ENCODE data around the gene TENM4.

Gene TENM4

GRCh38 chr11:79074547-79074946, 366.3 kb downstream of the TENM4 start:
- no peak overlapping the region for H3K4me2 ChIP-seq (ENCODE audit: insufficient read depth, low read length)
- no peaks in the 10 kb centered on the region for H3K4me1 ChIP-seq (ENCODE audit: insufficient read depth, low read length)
- no peak for DNase-seq
- H4K20me1 ChIP-seq (ENCODE audit: insufficient read depth, low read length) = no peaks in the 10 kb centered on the region
- H2AFZ ChIP-seq (ENCODE audit: low read depth, low read length) = no peak overlapping the region
- no peak overlapping the region for H3K9ac ChIP-seq (ENCODE audit: low read depth, low read length)
- H3K27ac ChIP-seq (ENCODE audit: low read length) = no peak overlapping the region
- H3K79me2 ChIP-seq (ENCODE audit: insufficient read depth, low read length) = no peaks in the 10 kb centered on the region
- TF ChIP-seq CTCF (IDR thresholded peaks at IDR 0.05; ENCODE audit: borderline replicate concordance, extremely low read depth, low read length, poor library complexity, severe bottlenecking) (no peak), EZH2 (IDR thresholded peaks at IDR 0.05; ENCODE audit: borderline replicate concordance, low read depth, low read length, severe bottlenecking) (no peak)
- H3K36me3 ChIP-seq (ENCODE audit: insufficient read depth, low read length) = no peaks in the 10 kb centered on the region
- ATAC-seq (ENCODE audit: insufficient read depth, low read depth) = no peak
- H3K27me3 ChIP-seq (ENCODE audit: insufficient read depth, low read length, poor library complexity) = peaks cover 2% of the 10 kb centered on the region
- H3K4me3 ChIP-seq (ENCODE audit: low read depth in 1 of 2, low read length in 2 of 2) = no peak overlapping the region
- no peaks in the 10 kb centered on the region for H3K9me3 ChIP-seq (ENCODE audit: insufficient read depth, low read length, severe bottlenecking)

DNA sequence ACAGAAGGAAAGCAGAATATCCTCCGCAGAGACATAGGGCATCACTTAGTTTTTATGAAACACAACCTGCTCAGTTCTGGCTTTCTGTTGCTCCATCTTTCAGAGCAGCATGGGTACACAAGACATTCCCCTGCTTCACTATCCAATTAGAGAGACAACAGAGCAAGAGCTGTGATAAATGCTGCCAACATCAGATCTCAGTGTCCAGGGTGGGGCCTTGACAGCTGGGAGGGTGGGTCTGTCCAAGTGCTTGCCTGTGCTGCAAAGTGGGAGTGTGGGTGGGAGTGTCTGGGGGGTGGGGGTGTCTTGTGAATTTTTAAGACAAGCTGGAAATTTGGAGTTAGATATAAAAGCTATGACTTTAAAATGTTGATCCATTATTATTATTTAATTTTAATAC, 369.6 kb downstream of the TENM4 start:
- no peak overlapping the region for H3K4me2 ChIP-seq (ENCODE audit: insufficient read depth, low read length)
- no peak for DNase-seq
- H3K4me3 ChIP-seq (ENCODE audit: low read depth in 1 of 2, low read length in 2 of 2) = no peak overlapping the region
- H3K4me1 ChIP-seq (ENCODE audit: insufficient read depth, low read length) = no peaks in the 10 kb centered on the region
- H2AFZ ChIP-seq (ENCODE audit: low read depth, low read length) = no peak overlapping the region
- H4K20me1 ChIP-seq (ENCODE audit: insufficient read depth, low read length) = no peaks in the 10 kb centered on the region
- H3K9me3 ChIP-seq (ENCODE audit: insufficient read depth, low read length, severe bottlenecking) = no peaks in the 10 kb centered on the region
- peaks cover 3% of the 10 kb centered on the region for H3K27me3 ChIP-seq (ENCODE audit: insufficient read depth, low read length, poor library complexity)
- H3K36me3 ChIP-seq (ENCODE audit: insufficient read depth, low read length) = no peaks in the 10 kb centered on the region
- no peak for ATAC-seq (ENCODE audit: insufficient read depth, low read depth)
- TF ChIP-seq EZH2 (IDR thresholded peaks at IDR 0.05; ENCODE audit: borderline replicate concordance, low read depth, low read length, severe bottlenecking) (no peak), CTCF (IDR thresholded peaks at IDR 0.05; ENCODE audit: borderline replicate concordance, extremely low read depth, low read length, poor library complexity, severe bottlenecking) (no peak)
- H3K9ac ChIP-seq (ENCODE audit: low read depth, low read length) = no peak overlapping the region
- no peaks in the 10 kb centered on the region for H3K79me2 ChIP-seq (ENCODE audit: insufficient read depth, low read length)
- H3K27ac ChIP-seq (ENCODE audit: low read length) = no peak overlapping the region

DNA sequence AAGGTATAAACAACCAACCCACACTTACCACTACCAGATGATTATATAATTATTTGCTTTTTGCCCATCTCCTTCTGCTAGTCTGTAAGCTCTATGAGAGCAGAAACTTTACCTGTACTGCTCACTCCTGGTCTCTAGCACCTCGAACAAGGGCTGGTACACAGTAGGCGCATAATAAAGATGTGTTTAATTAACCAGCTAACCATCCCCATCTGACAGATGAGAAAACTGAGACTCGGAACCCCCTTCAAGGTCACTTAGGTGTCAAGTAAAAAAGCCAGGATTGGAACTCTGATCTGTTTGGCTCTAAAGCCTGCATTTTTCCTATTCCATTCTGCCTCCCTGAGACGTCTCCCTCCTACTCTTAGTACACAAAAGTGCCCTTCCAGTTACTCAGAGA, 370.3 kb downstream of the TENM4 start:
- Histone ChIP-seq H3K4me1 (ENCODE audit: insufficient read depth, low read length) (no peaks in the 10 kb centered on the region), H3K36me3 (ENCODE audit: insufficient read depth, low read length) (no peaks in the 10 kb centered on the region), H3K79me2 (ENCODE audit: insufficient read depth, low read length) (no peaks in the 10 kb centered on the region), H3K27ac (ENCODE audit: low read length) (no peak overlapping the region), H3K9me3 (ENCODE audit: insufficient read depth, low read length, severe bottlenecking) (no peaks in the 10 kb centered on the region), H3K4me3 (ENCODE audit: low read depth in 1 of 2, low read length in 2 of 2) (no peak overlapping the region), H3K4me2 (ENCODE audit: insufficient read depth, low read length) (no peak overlapping the region), H2AFZ (ENCODE audit: low read depth, low read length) (no peak overlapping the region), H3K9ac (ENCODE audit: low read depth, low read length) (no peak overlapping the region), H4K20me1 (ENCODE audit: insufficient read depth, low read length) (no peaks in the 10 kb centered on the region), H3K27me3 (ENCODE audit: insufficient read depth, low read length, poor library complexity) (peaks cover 3% of the 10 kb centered on the region)
- DNase-seq = no peak
- no peak for TF ChIP-seq CTCF (IDR thresholded peaks at IDR 0.05; ENCODE audit: borderline replicate concordance, extremely low read depth, low read length, poor library complexity, severe bottlenecking)
- no peak for TF ChIP-seq EZH2 (IDR thresholded peaks at IDR 0.05; ENCODE audit: borderline replicate concordance, low read depth, low read length, severe bottlenecking)
- ATAC-seq (ENCODE audit: insufficient read depth, low read depth) = no peak

GRCh38 chr11:79069504-79069903, 371.3 kb downstream of the TENM4 start:
- Histone ChIP-seq H3K4me3 (ENCODE audit: low read depth in 1 of 2, low read length in 2 of 2) (no peak overlapping the region), H3K4me1 (ENCODE audit: insufficient read depth, low read length) (no peaks in the 10 kb centered on the region)
- no peak for ATAC-seq (ENCODE audit: insufficient read depth, low read depth)

More at GRCh38 chr11:79069504-79069903, 371.3 kb downstream of the TENM4 start:
- no peaks in the 10 kb centered on the region for H3K9me3 ChIP-seq (ENCODE audit: insufficient read depth, low read length, severe bottlenecking)
- peaks cover 3% of the 10 kb centered on the region for H3K27me3 ChIP-seq (ENCODE audit: insufficient read depth, low read length, poor library complexity)
- H4K20me1 ChIP-seq (ENCODE audit: insufficient read depth, low read length) = no peaks in the 10 kb centered on the region
- no peaks in the 10 kb centered on the region for H3K79me2 ChIP-seq (ENCODE audit: insufficient read depth, low read length)
- DNase-seq = no peak
- no peak overlapping the region for H3K27ac ChIP-seq (ENCODE audit: low read length)
- no peak for TF ChIP-seq CTCF (IDR thresholded peaks at IDR 0.05; ENCODE audit: borderline replicate concordance, extremely low read depth, low read length, poor library complexity, severe bottlenecking)
- no peak for TF ChIP-seq EZH2 (IDR thresholded peaks at IDR 0.05; ENCODE audit: borderline replicate concordance, low read depth, low read length, severe bottlenecking)
- H3K9ac ChIP-seq (ENCODE audit: low read depth, low read length) = no peak overlapping the region
- H3K4me2 ChIP-seq (ENCODE audit: insufficient read depth, low read length) = no peak overlapping the region
- H2AFZ ChIP-seq (ENCODE audit: low read depth, low read length) = no peak overlapping the region
- no peaks in the 10 kb centered on the region for H3K36me3 ChIP-seq (ENCODE audit: insufficient read depth, low read length)

Measured in DND-41 (cell line).